Heart right ventricle (tissue), 16 donors: Measurements from ENCODE around the gene TRERF1. TPM values are rescaled to one million over a fixed set of nuclear protein-coding genes. Genes with fewer than 3 reads are reported as not detected.

ENCODE experiments used
- ATAC-seq, 8 donors: fragments of 200-7000 bp; cut with Tn5 transposase; one replicate each; pipeline ENCODE4 v1.9.1; 2020; ENCODE audit warnings: mild to moderate bottlenecking in 8 of 8, moderate library complexity in 8 of 8, moderate number of reproducible peaks in 1 of 8
- DNase-seq, 2 donors: peaks; one replicate each; pipeline ENCODE4 v3.0.0-alpha.2; 2020
- H3K27ac ChIP-seq, 10 donors: fragments of 200-600 bp; sonication (generic) in 2 of 10; one replicate each; pipeline versions ENCODE4 v1.5.0 to v1.8.0; 2020 to 2022; ENCODE audit warnings: mild to moderate bottlenecking in 3 of 10
- H3K27me3 ChIP-seq, 7 donors: fragments of 200-600 bp; one replicate each; pipeline ENCODE4 v1.8.0; 2021 to 2022; ENCODE audit warnings: mild to moderate bottlenecking in 2 of 7
- H3K36me3 ChIP-seq, 9 donors: fragments of 200-600 bp; sonication (generic) in 1 of 9; one replicate each; pipeline versions ENCODE4 v1.5.0 to v1.8.0; 2020 to 2022; ENCODE audit warnings: mild to moderate bottlenecking in 2 of 9
- H3K4me1 ChIP-seq, 9 donors: fragments of 200-600 bp; sonication (generic) in 1 of 9; one replicate each; pipeline versions ENCODE4 v1.5.0 to v1.8.0; 2020 to 2022; ENCODE audit warnings: mild to moderate bottlenecking in 4 of 9
- H3K4me3 ChIP-seq, 10 donors: fragments of 200-600 bp; sonication (generic) in 2 of 10; one replicate each; pipeline versions ENCODE4 v1.5.0 to v1.8.0; 2020 to 2022; ENCODE audit warnings: mild to moderate bottlenecking in 7 of 10, moderate library complexity in 2 of 10
- H3K9me3 ChIP-seq, 11 donors: fragments of 200-600 bp in 10 of 11; sonication (generic) in 2 of 11; one replicate each; pipeline versions ENCODE4 v1.5.0 to v1.8.0; 2013 to 2022; ENCODE audit warnings: mild to moderate bottlenecking in 2 of 11, control low read depth in 1 of 11, moderate library complexity in 1 of 11
- CTCF ChIP-seq, 9 donors: fragments of 200-600 bp; sonication (generic) in 2 of 9; IDR thresholded peaks; one replicate each; pipeline versions ENCODE4 v1.5.0 to v1.8.0; 2021 to 2022; ENCODE audit warnings: antibody characterized with exemption in 9 of 9, mild to moderate bottlenecking in 5 of 9, moderate library complexity in 1 of 9
- WGBS, 2 donors: extraction: QIAGEN DNeasy Blood & Tissue Kit; methylation state at CpG; one replicate each; pipeline ENCODE4 v1.1.7; 2013; ENCODE audit warnings: inconsistent platforms in 1 of 2; 5-methylcytosine and 5-hydroxymethylcytosine counted together
- intact Hi-C, 10 donors: fragments of 100-400 bp; cut with DNase I; formaldehyde crosslinking; loops; one replicate each; pipeline versions ENCODE4 v1.11.1 to v1.14.2; 2022
- polyA plus RNA-seq, 2 donors: library from polyadenylated mRNA; stranded (reverse); fragments of 200-250 nt; gene quantifications; one replicate each; pipeline ENCODE4 v1.2.3, GENCODE V29; 2013
- total RNA-seq, 10 donors: library from RNA; stranded (reverse); fragmentation: NEBNext Ultra II Directional in 3 of 10; extraction: Animal tissue kit (Norgen Biotek cat#: 25700) in 3 of 10; gene quantifications; one replicate each; pipeline versions ENCODE4 v1.2.1 to v1.2.4, GENCODE V29; 2021 to 2023
- donor health status: Arrhythmogenic right ventricular cardiomyopathy.
- donor health status: ischemic (EF 13 %, LVEDD 7.1; RV severe dilation, severe dysfunction).
- donor health status: healthy with polysubstance abuse.
- donor health status: DM: no; HTN: yes; CAD: no.
- donor health status: DM: no; HTN: no; CAD: no.
- donor health status: ischemic (EF 25% LVEDD 6.9; RV normal size, moderate dysfunction).
- donor health status: ischemic (EF 25% LVEDD 5.7; RV mildly dilated, moderate dysfunction).
- donor health status: healthy.
- donor health status: DM: yes; HTN: yes; CAD: no.
- donor health status: Ischemic cardiomyopathy.
- donor health status: ischemic (EF 35%, LVEDD 5.7; RV mildly dilated, moderate dysfunction).
- donor health status: nonischemic (EF 11% LVEDD 7.7; RV severe dilation, severe dysfunction).
- donor health status: DM: yes; HTN: yes; CAD: no.
- donor health status: PGD.
- donor health status: ischemic (EF 29% LVEDD 5.4; RV normal size, mild dysfunction).
- donor health status: nonischemic (EF 23%, LVEDD 6.1; RV moderate dilation, normal function).

TRERF1 gene
- total and polyA plus RNA-seq, 12 donors: 0.75 to 2.8 (median 1.6) TPM

GRCh38 chr6:42383421-42384205, 68.1 kb downstream of the TRERF1 start:
- ATAC-seq (no peak), DNase-seq (no peak)
- TF ChIP-seq CTCF (IDR thresholded peaks at IDR 0.05): no peak
- Histone ChIP-seq H3K27me3 (no peaks in the 10 kb centered on the region), H3K4me1 (peaks cover 0 to 57% (median 4%) of the 10 kb centered on the region in 9 donors), H3K4me3 (no peak overlapping the region), H3K36me3 (no peaks in the 10 kb centered on the region), H3K27ac (no peak overlapping the region), H3K9me3 (no peaks in the 10 kb centered on the region)
- 89 to 92% methylated on average over 6 of the region's 6 CpGs for WGBS, 2 donors
- intact Hi-C loops: loop anchor here in 1 of 10 donors (5.0 kb wide), 1 partner anchor 41 kb away; no protein-coding TSS in a partner anchor

- Histone ChIP-seq H3K36me3 (no peaks in the 10 kb centered on the region), H3K27me3 (no peaks in the 10 kb centered on the region), H3K27ac (no peak overlapping the region), H3K9me3 (no peaks in the 10 kb centered on the region), H3K4me1 (peaks cover 0 to 47% (median 4%) of the 10 kb centered on the region in 9 donors), H3K4me3 (no peak overlapping the region)
- DNase-seq (no peak), ATAC-seq (no peak)
- TF ChIP-seq CTCF (IDR thresholded peaks at IDR 0.05): no peak
- intact Hi-C loops: loop anchor here in 1 of 10 donors (5.0 kb wide), 1 partner anchor 40 kb away; no protein-coding TSS in a partner anchor
- 96 to 98% methylated on average over 3 of the region's 3 CpGs for WGBS, 2 donors
Observed at GRCh38 chr6:42381850-42382249, 69.9 kb downstream of the TRERF1 start.

GRCh38 chr6:42380228-42380979, 71.3 kb downstream of the TRERF1 start:
- DNase-seq (no peak), ATAC-seq (peak in 3 of 8 donors; percentile 39 to 78 (median 41))
- Histone ChIP-seq H3K27ac (peak overlapping the region in 1 of 10 donors; percentile 47), H3K4me1 (peaks cover 0 to 38% (median 4%) of the 10 kb centered on the region in 9 donors), H3K9me3 (no peaks in the 10 kb centered on the region), H3K4me3 (no peak overlapping the region), H3K36me3 (no peaks in the 10 kb centered on the region), H3K27me3 (no peaks in the 10 kb centered on the region)
- intact Hi-C loops: loop anchor here in 2 of 10 donors (1.0 to 5.0 kb wide), 2 partner anchors 35 to 38 kb away; no protein-coding TSS in a partner anchor
- 52 to 57% methylated on average over 4 of the region's 4 CpGs for WGBS, 2 donors
- TF ChIP-seq CTCF (IDR thresholded peaks at IDR 0.05): no peak

GRCh38 chr6:42378536-42378935, 73.2 kb downstream of the TRERF1 start:
- DNase-seq (no peak), ATAC-seq (no peak)
- Histone ChIP-seq H3K27me3 (no peaks in the 10 kb centered on the region), H3K27ac (peak overlapping the region in 1 of 10 donors; percentile 51), H3K36me3 (no peaks in the 10 kb centered on the region), H3K4me1 (peaks cover 0 to 56% (median 4%) of the 10 kb centered on the region in 9 donors), H3K9me3 (no peaks in the 10 kb centered on the region), H3K4me3 (no peak overlapping the region)
- WGBS, 2 donors: 82 to 85% methylated on average over 3 of the region's 3 CpGs
- TF ChIP-seq CTCF (IDR thresholded peaks at IDR 0.05): no peak
- intact Hi-C loops: no loop called here
